Dermis microvascular lymphatic vessel endothelial cell (primary cell): ENCODE results near the gene PRKG1. TPM values are rescaled to one million over a fixed set of nuclear protein-coding genes. Genes with fewer than 3 reads are reported as not detected.
"Not testable (repeated sequence)": the region's sequence is repeated elsewhere in the genome, so short reads cannot be mapped to it uniquely, and the experiment has no call there.

Experiments
- DNase-seq, 2 donors: peaks; one replicate each; pipeline versions ENCODE4 v3.0.0 to v3.0.0-alpha.2; 2010; ENCODE audit warnings: low read depth in 2 of 2
- total RNA-seq: library from RNA; depleted of rRNA; stranded (reverse); fragments of >200 nt; gene quantifications from 2 replicates; pipeline ENCODE4 v1.2.1, GENCODE V29; 2014

Gene PRKG1
- total RNA-seq, 1 donor from 2014 or later, result 0.64 TPM

DNA sequence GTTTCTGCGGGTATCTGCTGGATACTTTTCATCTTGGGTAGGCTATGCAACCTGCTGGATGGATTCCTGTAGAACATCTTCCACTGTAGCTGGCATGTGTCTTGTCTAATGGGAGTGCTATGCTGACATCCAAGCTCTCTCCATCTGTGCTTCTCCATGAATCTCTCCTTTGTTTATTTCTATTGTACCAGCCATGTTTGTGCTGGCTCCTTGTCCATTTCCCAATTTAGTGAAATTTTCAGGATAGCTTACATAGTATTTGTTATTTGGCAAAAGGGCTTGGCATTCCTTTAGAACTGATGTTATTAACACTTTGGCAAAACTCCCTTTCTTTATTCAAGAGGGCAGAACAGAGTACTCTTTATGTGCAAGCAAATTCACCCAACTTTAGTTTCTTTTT is 427.1 kb downstream of the PRKG1 start:
- no peak for DNase-seq

DNA sequence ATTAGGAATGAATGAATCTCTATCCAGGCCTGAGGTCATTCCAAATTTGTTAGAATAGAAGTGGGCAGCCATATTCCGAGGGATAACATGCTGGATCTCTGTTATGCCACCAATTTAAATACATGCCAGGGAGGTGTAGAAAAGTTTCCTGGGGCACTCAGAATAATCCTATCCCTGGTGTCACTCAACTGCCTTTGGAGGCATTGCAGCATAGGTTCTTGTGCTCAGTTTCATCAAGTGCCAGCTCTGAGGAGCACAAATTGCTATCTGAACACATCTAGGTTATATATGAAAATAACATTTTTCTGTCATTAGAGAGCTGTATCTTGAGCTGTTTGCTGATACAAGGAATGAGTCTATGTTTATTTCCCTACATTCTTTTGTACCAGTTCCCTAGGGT is 427.8 kb downstream of the PRKG1 start:
- DNase-seq, result no peak

DNA sequence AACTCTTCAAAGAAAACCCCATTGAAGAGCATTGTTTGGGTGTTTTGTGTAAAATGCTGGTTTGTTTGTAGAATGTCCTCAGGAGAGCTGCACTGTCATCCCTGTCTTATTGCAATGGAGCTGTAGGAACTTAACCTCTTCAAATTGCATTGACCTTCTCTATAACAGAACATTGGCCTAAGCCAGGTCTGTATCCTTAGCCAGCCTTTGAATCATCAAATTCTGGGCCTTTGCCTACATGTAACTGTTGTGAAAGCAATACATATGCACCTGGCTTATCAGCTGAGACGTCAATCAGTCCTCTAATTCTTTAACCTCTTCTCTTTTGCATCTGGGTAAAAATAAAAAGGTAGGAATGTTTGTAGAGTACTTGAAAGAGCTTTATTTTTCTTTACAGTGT is 429.1 kb downstream of the PRKG1 start:
- DNase-seq, result no peak

DNA sequence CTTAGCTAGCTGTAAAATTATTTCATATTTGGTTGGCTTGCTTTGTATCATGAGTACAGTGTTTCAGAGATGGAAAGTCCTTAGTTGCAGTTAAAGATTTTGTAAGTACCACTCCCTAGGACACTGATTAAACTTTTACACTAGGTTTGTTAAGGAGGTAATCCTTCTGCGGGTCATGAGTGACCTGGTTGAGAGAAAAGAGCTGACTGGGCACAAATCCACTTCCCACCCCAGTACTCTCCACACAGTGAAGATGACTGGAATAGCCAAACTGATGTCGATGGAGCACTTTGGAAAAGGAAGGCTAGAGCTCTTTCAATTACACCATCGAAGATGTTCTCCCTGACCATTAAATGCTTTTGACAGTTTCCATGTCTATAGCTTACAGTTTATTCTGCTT is 433.2 kb downstream of the PRKG1 start:
- DNase-seq, result no peak

DNA sequence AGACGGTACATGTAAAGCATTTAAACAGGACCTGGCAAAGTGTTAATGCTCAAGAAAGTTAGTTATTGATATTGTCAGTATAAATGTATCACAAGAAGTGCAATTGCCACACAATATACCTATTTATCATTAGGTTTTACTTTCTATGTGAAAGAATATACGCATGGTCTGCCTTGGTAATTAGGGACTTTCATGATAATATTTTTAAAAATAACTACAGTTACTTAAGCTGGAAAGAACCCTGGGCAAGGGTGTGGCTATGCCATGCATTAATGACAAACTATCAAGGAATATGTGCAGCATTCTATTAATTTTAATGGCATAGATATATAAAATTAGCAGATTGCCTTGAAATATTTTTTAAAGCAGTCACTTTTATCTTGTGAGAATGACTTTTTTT is 433.9 kb downstream of the PRKG1 start:
- DNase-seq, result no peak

DNA sequence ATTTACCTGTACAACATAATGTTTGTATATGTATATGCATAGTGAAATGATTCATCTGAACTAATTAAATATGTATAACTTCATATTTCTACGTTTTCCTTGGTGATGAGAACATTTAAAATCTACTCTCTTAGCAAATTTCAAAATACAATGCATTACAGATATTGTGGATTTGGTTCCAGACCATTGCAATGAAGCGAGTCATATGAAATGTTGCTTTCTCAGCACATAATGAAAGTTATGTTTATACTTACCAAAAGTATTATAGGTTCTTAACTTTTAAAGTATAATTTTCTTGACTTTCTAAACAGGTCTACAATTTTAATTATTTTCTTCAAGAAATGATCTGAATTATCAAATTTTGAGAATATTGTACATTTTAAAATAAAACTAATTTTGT is 435.9 kb downstream of the PRKG1 start:
- DNase-seq, result no peak

DNA sequence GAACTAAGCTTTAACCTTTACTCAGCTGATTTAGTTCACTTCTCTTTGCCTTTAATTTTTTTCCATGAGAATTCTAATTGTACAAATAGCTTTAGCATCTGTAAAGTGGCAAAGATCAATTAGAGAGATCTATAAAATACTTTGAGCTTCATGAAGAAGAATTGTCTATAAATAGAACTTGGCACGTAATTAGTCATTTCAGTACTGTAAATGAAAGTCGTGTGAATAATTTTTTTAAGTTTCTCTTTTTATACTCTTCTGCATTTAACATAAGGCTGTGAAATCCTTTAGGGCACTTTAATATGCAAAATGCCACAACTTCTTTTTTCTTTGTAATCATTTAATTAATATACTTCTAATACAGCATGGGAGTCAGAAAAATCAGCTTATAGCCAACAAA is 447.3 kb downstream of the PRKG1 start:
- DNase-seq, result no peak

DNA sequence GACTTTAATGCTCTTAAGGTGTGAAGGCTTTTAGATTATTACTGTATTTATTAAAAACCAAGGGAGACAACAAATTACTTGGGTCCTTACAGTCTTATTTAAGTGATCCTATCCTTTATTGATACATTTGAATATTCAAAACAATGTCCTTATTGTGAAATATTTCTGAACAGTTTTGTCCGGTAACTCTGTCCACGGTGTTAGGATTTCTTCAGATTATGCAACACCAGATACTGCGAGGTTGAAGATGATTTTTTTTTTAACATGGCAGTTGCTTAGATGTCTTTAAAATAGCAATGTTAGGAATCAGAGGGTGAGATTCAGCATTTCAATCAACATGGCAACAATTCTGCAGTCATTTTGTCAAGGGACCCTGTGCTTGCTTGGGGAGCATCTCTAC is 448.6 kb downstream of the PRKG1 start:
- DNase-seq, result no peak

DNA sequence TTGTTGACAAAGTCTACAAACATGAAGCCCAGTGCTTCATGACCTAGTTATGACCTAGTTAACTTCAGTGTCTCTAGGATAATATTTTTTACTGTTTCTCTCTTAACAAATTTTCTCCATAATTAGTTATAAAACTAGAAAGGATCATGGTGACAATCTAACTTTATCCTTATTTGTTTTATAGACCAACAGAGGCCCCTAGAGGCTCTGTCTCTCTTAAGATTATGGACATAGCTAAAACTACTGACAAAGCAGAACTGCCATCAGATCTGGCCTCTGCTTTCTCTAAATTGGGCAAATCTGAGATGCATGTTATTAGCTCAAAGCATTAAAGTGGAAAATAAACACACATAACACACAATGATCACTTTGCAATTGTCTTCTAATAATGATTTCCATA is 449.2 kb downstream of the PRKG1 start:
- DNase-seq, result no peak

DNA sequence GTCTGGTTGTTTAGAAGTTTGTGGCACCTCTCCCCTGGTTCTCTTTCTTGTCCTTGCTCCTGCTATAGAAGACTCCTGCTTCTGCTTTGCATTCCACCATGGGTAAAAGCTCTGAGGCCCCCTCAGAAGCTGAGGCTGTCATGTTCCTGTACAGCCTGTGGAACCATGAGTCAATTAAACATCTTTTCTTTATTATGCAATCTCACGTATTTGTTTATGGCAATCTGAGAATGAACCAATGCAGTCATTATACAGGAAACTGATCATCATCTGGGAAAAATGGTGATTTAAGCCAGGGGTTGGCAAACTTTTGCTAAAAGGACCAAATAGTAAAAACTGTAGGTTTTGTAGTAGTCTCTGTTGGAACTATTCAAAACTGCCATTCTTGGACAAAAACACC is 449.8 kb downstream of the PRKG1 start:
- no peak for DNase-seq

DNA sequence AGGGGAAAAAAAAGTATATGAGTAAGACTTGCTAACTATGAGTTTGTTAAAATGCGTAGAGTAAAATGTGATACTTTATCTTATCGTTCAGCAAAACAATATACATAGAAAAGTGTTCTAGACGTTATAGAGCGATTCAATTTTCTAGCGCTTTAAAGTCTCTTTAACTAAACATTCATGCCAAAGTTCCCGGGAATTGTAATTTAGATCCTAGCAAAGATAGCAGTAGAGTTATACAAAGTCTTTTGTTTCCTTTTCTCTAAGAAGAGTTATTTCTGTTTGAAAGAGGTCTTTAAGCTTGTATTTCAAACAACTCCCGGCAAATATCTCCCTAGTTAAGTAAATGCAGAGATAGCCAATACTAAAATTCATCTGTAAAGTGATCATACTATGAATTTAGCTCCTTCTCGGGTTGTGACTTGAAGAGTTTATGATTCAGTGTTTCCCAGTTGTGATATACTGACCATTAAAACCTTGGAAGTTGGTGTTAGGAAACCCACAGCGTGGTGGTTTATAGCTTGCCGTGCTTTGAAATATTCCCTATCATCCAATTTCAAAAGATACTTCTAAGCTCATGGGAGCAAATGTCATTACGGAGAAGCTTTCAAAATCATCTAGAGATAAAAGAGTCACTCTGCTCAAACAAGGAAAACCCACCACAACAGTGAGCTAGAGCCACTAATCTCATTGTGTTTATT is 453.4 kb downstream of the PRKG1 start:
- DNase-seq, result no peak

DNA sequence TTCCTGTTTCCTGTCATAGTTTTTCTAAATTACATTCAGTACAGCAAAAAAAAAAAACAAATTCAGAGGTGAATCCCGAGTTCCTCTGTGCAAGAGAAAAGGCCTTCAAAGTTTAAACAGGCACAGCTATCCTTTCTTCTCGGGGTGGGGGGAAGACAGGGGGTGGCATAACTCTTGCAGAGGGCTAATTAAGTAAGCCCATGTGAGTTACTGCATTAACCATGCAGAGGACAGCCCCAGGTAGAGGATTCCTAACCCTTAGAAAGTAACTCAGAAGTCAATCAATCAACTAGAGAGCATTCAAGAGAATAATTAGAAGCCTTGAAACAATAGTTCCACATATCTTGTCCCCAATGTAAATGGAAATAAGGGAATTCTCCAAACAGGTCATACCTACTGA is 454.2 kb downstream of the PRKG1 start:
- DNase-seq, result no peak

DNA sequence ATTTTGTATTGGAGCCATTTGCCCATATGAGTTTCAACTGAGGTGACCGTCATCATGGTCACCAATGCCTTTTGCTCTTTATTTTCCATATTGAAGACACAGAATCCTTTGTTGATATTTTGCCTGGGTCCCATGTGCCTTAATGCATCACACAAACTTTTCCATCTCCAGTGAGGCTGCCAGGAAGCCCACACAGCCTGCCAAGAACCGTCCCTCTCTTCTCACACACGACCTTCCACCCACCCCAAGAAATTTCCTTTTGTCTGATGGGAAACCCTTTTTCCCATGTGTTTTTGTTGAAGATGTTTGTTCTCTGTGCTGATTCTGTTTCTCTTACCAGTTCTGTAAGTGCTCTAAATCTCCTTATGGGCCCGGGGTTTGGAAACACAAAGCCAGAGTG is 456.3 kb downstream of the PRKG1 start:
- DNase-seq, result no peak

DNA sequence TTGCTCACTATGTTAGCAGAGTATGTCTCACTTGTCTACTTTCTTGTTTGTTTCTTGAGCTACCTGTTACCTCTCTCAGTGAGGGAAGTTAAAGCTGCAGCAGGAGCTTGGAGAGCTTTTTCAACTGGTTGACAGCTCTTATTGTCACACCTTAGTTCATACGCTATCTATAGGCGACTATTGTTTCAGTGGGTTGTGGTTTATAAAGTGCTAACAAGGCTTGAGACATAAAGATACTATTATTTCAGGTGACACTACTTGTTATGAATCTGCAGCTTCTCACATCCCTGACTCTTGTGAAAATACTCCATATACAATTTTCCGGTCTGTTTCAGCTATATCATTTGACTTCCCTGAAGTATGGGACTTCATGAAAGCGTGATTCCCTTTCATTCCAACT is 457.8 kb downstream of the PRKG1 start:
- no peak for DNase-seq

DNA sequence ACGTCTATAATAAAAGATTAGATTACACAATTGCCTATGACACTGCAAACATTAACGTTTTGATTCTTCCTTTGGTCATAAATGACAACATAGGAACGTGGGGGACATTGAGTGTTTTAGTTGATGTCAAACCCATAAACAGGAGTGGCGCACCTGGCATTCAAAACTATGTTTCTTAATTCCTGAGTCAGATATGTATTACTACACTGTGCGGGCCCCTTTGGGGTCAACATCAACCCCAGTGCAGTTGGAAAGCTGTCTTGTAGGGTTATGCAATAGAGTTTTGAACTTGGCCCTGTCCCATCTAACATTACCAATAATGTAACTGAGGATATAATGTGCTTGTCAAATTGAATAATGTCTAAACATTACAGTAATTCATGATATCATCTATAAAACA is 468.6 kb downstream of the PRKG1 start:
- DNase-seq, result no peak

DNA sequence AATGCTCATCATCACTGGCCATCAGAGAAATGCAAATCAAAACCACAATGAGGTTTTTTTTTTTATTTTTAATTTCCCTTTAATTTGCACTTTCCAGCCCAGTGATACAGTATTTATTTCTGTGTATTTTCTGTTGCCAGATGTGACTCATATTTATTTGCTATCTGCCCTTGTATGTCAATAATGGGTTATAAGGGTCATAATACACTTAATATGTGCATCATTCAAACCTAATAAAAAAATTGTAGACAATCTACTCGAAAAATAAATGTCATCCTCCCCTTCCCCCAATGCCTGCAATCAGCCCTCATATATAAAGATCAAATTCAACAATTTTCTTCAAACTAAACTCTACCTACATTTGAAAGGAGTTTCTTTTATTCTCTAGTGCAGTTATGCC is 470.6 kb downstream of the PRKG1 start:
- no peak for DNase-seq

DNA sequence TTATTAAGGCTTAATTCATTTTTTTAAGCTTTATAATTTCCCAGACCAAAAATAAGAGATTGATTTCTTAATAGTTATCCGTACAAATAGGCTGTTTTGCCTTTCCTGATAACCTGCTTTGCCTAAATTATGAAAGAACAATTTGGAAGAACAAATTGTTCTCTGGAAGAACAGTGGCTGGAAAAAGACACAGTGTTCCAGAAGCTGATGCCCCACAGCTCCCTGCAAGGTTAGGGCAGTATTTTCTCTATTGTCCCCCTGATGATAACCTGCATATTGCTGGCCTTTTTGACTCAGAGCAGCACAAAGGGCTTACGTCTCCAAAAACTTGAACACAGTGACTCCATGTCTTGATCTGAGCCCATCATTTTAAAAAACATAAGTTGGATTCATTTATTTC is 473.7 kb downstream of the PRKG1 start:
- DNase-seq, result no peak

DNA sequence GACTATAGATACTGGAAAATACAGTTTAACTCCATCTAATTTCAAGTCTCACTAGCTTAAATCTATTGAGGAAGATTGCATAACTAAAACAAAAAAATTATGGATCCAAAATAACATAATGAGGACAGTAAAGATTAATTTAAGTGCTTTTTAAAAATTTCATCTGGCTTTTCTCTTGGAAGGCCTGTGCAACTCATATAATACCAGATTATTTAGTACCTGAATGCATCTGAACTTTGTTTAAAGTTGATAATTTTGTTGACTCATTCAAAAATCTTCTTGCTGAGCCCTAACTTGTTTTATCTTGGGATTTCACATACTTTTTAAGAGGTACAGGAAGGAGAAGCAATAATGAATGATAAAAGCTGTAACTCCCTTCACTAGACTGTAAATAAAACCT is 478.6 kb downstream of the PRKG1 start:
- DNase-seq, result no peak

DNA sequence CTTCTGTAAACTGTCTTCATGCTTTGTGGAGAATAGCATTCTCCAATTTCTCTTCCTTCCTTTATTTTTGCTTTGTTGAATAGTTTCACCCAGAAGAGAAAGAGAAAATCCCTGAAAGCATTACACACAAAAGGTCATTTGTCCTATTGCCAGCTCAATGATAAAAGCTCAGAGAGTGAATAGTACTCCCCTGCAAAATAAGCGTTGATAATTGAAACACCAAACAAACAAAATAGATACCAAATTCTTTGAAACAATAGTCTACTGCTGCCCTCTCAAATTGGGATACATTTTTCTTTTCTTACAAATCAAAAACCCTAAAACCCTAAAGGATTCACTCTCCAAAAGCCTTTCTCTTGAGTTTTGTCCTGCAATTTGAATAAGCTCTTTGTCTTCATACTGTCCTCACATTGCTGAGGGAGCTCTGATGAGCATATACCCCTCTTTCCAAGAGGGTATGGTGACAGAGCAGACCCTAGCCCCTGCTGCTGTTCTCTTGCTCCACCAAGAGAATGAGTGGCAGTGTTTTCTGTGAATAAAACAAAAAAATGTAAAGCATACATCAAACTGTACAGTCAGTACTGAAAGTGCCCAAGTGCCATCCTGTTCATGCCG is 490.7 kb downstream of the PRKG1 start:
- no peak for DNase-seq

DNA sequence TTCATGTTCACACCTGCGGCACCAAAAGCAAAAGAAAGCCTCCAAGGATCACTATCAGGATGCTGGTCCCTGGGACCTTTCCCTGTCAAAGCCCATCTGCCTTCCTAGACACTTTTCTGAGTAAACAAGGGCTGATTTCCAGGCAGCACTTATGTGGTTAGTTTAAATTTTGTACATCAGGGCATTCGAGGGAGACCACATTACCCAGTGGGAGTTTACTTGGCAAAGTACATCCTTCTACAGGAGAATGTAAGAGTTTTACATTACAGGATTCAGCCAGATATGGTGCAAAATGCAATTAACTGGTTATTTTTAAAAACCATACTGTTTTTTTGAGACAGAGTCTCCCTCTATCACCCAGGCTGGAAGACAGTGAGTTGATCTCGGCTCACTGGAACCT is 493.0 kb downstream of the PRKG1 start:
- DNase-seq, result no peak

DNA sequence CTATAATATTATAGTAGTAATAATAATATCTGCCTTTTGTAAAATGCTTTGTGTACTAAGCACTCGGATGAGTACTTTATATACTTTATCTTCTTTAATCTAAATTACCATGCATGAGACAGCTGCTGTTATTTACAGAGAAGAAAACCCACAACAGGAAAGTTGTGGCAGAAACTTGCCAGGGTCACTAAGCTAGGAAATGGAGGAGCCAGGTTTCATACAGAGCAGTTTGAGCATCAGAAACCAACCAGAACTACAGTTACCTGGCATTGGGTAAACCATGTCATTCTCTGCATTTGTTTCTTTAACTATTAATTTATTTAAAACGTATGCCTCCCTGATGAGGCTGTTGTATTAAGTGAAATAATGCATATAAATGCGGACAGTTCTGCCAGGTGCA is 495.2 kb downstream of the PRKG1 start:
- DNase-seq, result no peak

DNA sequence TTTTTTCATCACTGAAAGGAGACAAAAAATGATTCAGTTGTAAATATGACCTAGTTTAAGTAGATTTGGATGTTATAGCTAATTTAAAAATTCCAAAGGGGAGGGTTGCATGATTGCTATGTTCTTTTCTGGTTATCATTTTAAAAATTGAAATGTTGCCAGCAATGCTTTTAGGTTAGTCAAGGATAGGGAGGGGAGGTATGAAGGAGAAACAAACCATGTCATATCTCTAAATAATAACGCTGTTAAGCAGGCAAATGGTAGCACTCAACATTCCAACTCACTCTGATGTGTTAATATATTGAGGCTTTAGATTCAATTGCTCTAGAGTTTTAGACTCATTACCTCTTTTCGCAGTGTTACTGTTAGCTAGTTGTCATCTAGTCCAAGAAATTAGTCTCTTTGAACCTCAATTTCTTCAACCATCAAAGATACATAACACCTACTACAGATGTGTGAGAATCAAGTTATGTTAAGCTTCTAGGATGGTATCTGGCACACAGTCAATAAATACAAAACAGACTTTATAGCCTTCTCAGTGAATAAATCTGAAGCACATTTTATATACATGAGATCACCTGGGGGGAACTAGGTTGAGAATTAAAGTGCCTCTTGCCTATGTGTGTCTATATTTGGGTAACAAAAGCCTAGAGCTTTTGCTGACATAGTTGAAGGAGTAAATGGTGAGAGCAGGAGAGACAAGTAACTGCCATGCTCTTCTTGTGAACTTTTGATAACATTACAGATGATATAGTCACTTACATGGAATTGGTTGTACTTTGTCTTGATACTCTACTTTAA is 500.2 kb downstream of the PRKG1 start:
- no peak for DNase-seq

DNA sequence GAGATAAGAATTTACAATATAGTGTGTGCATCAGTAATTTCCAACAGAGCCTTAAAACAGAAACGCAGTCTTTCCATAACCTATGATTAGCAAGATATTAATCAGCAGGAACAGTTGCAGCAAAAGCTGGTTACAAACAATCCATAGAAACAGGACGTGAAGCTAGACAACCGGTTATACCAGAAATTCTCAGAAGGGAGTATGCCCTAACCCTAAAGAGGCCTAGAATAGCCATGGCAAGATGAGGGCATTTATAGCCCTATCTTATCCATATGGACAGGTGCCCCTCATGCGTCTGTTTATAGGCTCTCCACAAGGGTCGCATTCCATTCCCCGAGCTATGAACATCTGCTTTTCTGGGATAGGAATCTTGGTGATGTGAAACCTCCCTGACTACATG is 506.9 kb downstream of the PRKG1 start:
- DNase-seq, result not testable (repeated sequence)
